HG02798 (cell line): ENCODE measurements around the gene GGT1.
"Not testable (repeated sequence)": the region's sequence is repeated elsewhere in the genome, so short reads cannot be mapped to it uniquely, and the experiment has no call there.

Source experiments
- ATAC-seq: cut with Tn5 transposase; IDR thresholded peaks from one replicate; pipeline ENCODE4 v1.9.1; 2021; ENCODE audit warnings: mild to moderate bottlenecking; ENCODE audit not compliant: unreplicated experiment, poor library complexity

The GGT1 gene

GRCh38 chr22:24595228-24595627 lies 7.8 kb upstream of the GGT1 start:
- ATAC-seq: no peak

- no peak for ATAC-seq
Observed at GRCh38 chr22:24595863-24596262, 7.1 kb upstream of the GGT1 start.

- not testable (repeated sequence) for ATAC-seq
Observed at GRCh38 chr22:24597076-24597475, 5.9 kb upstream of the GGT1 start.

GRCh38 chr22:24599514-24599913 lies 3.5 kb upstream of the GGT1 start:
- ATAC-seq: no peak

- not testable (repeated sequence) for ATAC-seq
Observed at GRCh38 chr22:24599958-24600715, 2.9 kb upstream of the GGT1 start.

- ATAC-seq: no peak
Observed at GRCh38 chr22:24601217-24602104, 1.5 kb upstream of the GGT1 start.

- ATAC-seq: not testable (repeated sequence)
Observed at GRCh38 chr22:24602105-24602749, 766 bp upstream of the GGT1 start.

- not testable (repeated sequence) for ATAC-seq
Observed at GRCh38 chr22:24603770-24604629, 1.0 kb downstream of the GGT1 start.

GRCh38 chr22:24606340-24606739 lies 3.3 kb downstream of the GGT1 start:
- not testable (repeated sequence) for ATAC-seq

GRCh38 chr22:24607429-24607983 lies 4.5 kb downstream of the GGT1 start:
- ATAC-seq: peak; percentile 50

GRCh38 chr22:24608327-24608726 lies 5.3 kb downstream of the GGT1 start:
- ATAC-seq: not testable (repeated sequence)

- ATAC-seq: not testable (repeated sequence)
Observed at GRCh38 chr22:24609888-24610287, 6.9 kb downstream of the GGT1 start.

GRCh38 chr22:24614794-24615193 lies 11.8 kb downstream of the GGT1 start:
- ATAC-seq: not testable (repeated sequence)

- ATAC-seq: not testable (repeated sequence)
Observed at GRCh38 chr22:24621244-24621643, 18.3 kb downstream of the GGT1 start.

- not testable (repeated sequence) for ATAC-seq
Observed at GRCh38 chr22:24622596-24622995, 19.6 kb downstream of the GGT1 start.

- not testable (repeated sequence) for ATAC-seq
Observed at GRCh38 chr22:24627911-24628310, 24.9 kb downstream of the GGT1 start.

- ATAC-seq: not testable (repeated sequence)
Observed at GRCh38 chr22:24629069-24629468, 26.1 kb downstream of the GGT1 start.

- not testable (repeated sequence) for ATAC-seq
Observed at GRCh38 chr22:24630812-24631427, 27.9 kb downstream of the GGT1 start.
